ENCODE data around the gene BIRC5. TPM values are rescaled to one million over a fixed set of nuclear protein-coding genes. Genes with fewer than 3 reads are reported as not detected.

The BIRC5 gene
- total RNA-seq, 4 donors from 2014 or later: 1.2 to 7.9 (median 3.6) TPM

DNA sequence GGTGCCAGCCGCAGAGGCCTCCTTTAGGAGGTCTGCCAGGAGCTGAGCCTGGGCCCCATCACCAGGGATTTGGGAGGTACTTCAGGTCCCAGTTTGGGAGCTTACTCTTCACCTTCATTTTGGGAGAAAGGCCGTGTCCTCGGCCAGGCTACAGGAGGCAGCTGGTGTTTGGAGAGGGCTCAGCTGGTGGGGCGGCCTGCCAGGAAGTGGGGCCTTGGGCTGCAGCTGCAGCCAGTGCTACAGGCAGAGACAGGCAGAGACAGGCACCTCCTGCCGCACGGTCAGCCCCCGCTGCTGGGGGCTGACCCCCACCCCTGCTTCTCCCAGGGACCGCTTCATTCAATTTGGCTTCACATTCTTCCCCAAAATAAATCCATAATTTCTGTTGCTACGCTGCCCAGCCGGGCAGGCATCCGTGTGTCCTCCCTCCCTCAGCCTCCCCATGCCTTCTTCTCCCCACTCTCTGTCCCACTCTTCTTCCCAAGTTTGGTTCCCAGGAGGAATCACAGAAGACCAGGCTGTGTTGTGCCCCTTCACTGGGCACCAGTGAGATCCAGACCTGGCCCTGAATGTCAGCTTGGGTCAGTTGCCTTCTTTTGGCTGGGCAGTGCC, 23.5 kb downstream of the BIRC5 start:
- Histone ChIP-seq H3K27ac (no peak overlapping the region), H3K36me3 (no peaks in the 10 kb centered on the region), H3K9me3 (no peaks in the 10 kb centered on the region), H3K27me3 (peaks cover 8% of the 10 kb centered on the region), H3K4me1 (no peaks in the 10 kb centered on the region), H3K4me3 (no peak overlapping the region)
- TF ChIP-seq EP300 (IDR thresholded peaks at IDR 0.05; ENCODE audit: low read depth): no peak
- TF ChIP-seq POLR2AphosphoS5 (IDR thresholded peaks at IDR 0.05): no peak
- TF ChIP-seq, protein P1, sequence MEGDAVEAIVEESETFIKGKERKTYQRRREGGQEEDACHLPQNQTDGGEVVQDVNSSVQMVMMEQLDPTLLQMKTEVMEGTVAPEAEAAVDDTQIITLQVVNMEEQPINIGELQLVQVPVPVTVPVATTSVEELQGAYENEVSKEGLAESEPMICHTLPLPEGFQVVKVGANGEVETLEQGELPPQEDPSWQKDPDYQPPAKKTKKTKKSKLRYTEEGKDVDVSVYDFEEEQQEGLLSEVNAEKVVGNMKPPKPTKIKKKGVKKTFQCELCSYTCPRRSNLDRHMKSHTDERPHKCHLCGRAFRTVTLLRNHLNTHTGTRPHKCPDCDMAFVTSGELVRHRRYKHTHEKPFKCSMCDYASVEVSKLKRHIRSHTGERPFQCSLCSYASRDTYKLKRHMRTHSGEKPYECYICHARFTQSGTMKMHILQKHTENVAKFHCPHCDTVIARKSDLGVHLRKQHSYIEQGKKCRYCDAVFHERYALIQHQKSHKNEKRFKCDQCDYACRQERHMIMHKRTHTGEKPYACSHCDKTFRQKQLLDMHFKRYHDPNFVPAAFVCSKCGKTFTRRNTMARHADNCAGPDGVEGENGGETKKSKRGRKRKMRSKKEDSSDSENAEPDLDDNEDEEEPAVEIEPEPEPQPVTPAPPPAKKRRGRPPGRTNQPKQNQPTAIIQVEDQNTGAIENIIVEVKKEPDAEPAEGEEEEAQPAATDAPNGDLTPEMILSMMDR (IDR thresholded peaks at IDR 0.05): no peak
- no peak for TF ChIP-seq POLR2A (IDR thresholded peaks at IDR 0.05)
- intact Hi-C loops (cut with DNase I; ENCODE audit: low total_unique reads) (no loop called here), in situ Hi-C loops (cut with MboI; ENCODE audit: low pct_ligation_motif_present in 1 of 4, low pct_unique_long_range_greater_than_20kb in 1 of 4, low sequenced_read_pairs in 3 of 4) (no loop called here)
- no peak for DNase-seq
- WGBS, 2 donors (ENCODE audit: low coverage in 1 of 2): 76 to 81% methylated on average over 4 to 10 of the region's 11 CpGs

GRCh38 chr17:78238823-78239488, 24.9 kb downstream of the BIRC5 start:
- no peaks in the 10 kb centered on the region for H3K9me3 ChIP-seq
- no peaks in the 10 kb centered on the region for H3K4me1 ChIP-seq
- in situ Hi-C loops (cut with MboI; ENCODE audit: low pct_ligation_motif_present in 1 of 4, low pct_unique_long_range_greater_than_20kb in 1 of 4, low sequenced_read_pairs in 3 of 4) (no loop called here), intact Hi-C loops (cut with DNase I; ENCODE audit: low total_unique reads) (no loop called here)
- H3K36me3 ChIP-seq: no peaks in the 10 kb centered on the region
- H3K27ac ChIP-seq: no peak overlapping the region
- TF ChIP-seq, protein P1 (IDR thresholded peaks at IDR 0.05): no peak
- TF ChIP-seq POLR2A (IDR thresholded peaks at IDR 0.05) (no peak), EP300 (IDR thresholded peaks at IDR 0.05; ENCODE audit: low read depth) (no peak), POLR2AphosphoS5 (IDR thresholded peaks at IDR 0.05) (no peak)
- 79% methylated on average over 19 of the region's 20 CpGs; no CpG with 5 or more reads in 1 of the 2 donors for WGBS, 2 donors (ENCODE audit: low coverage in 1 of 2)
- no peaks in the 10 kb centered on the region for H3K27me3 ChIP-seq
- no peak overlapping the region for H3K4me3 ChIP-seq
- DNase-seq: no peak

DNA sequence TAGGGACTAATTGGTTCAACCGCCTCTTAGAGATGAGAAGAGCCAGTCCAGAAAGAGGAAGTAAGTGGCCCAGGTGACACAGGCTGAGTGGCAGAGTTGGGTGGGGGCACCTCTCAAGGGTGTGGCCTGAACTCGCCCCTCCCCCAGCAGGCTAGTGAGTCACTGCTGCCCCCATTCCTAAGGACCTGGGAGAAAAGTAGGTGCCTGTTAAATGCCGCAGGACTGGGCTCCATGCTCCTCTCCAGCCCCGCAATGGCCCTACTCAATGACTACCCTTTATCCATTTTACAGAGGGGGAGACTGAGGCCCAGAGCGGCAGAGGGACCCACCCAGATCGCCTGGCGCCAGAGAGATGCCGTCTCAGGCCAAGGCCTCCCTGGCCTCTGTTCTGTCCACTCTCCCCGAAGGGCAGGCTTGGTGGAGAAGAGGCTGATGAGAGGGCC, 25.5 kb downstream of the BIRC5 start:
- intact Hi-C loops (cut with DNase I; ENCODE audit: low total_unique reads) (no loop called here), in situ Hi-C loops (cut with MboI; ENCODE audit: low pct_ligation_motif_present in 1 of 4, low pct_unique_long_range_greater_than_20kb in 1 of 4, low sequenced_read_pairs in 3 of 4) (no loop called here)
- no peaks in the 10 kb centered on the region for H3K9me3 ChIP-seq
- no peaks in the 10 kb centered on the region for H3K27me3 ChIP-seq
- no peak for DNase-seq
- WGBS, 2 donors (ENCODE audit: low coverage in 1 of 2): 90% methylated on average over 7 of the region's 9 CpGs; no CpG with 5 or more reads in 1 of the 2 donors
- H3K4me3 ChIP-seq: no peak overlapping the region
- no peaks in the 10 kb centered on the region for H3K36me3 ChIP-seq
- TF ChIP-seq POLR2A (IDR thresholded peaks at IDR 0.05) (no peak), EP300 (IDR thresholded peaks at IDR 0.05; ENCODE audit: low read depth) (no peak), POLR2AphosphoS5 (IDR thresholded peaks at IDR 0.05) (no peak)
- TF ChIP-seq, protein P1 (IDR thresholded peaks at IDR 0.05): no peak
- H3K4me1 ChIP-seq: no peaks in the 10 kb centered on the region
- no peak overlapping the region for H3K27ac ChIP-seq

DNA sequence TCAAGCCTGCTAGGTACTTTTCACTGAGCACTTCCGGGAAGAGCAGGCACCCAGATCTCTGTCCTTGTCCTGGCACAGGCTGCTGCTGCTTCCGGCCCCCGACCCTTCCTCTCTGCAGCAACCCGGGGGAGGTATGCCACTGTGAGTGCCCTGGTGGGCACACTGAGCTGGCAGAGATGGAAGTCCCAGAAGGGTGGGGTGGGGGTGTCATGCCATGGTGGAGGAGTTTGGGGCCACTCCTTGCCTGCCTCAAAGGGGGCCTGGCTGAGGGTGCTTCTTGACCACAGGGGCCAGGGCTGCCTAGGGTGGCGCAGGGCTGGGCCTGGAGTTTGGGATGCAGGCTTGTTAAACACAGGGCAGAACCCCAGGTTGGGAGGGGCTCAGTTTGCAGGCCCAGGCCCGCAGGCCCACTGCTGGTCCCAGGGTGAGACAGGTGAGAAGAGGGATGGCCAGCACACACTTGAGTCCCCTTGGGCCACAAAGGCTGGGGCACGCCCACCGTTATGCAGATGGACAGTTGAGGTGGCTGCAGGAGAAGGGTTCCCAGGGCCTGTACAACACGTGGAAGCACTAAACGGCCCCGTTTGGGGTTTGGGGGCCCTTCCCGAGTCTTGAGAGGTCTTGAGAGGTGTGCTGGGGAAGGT, 26.1 kb downstream of the BIRC5 start:
- TF ChIP-seq EP300 (IDR thresholded peaks at IDR 0.05; ENCODE audit: low read depth): no peak
- TF ChIP-seq POLR2AphosphoS5 (IDR thresholded peaks at IDR 0.05): no peak
- TF ChIP-seq, protein P1 (IDR thresholded peaks at IDR 0.05): no peak
- TF ChIP-seq POLR2A (IDR thresholded peaks at IDR 0.05): no peak
- H3K4me3 ChIP-seq: no peak overlapping the region
- no peak for DNase-seq
- H3K36me3 ChIP-seq: no peaks in the 10 kb centered on the region
- no peaks in the 10 kb centered on the region for H3K4me1 ChIP-seq
- intact Hi-C loops (cut with DNase I; ENCODE audit: low total_unique reads) (no loop called here), in situ Hi-C loops (cut with MboI; ENCODE audit: low pct_ligation_motif_present in 1 of 4, low pct_unique_long_range_greater_than_20kb in 1 of 4, low sequenced_read_pairs in 3 of 4) (loop anchor here in 3 of 4 donors (10.0 kb wide), 2 partner anchors 125 to 135 kb away; no protein-coding TSS in a partner anchor)
- H3K27me3 ChIP-seq: no peaks in the 10 kb centered on the region
- 77% methylated on average over 12 of the region's 12 CpGs; no CpG with 5 or more reads in 1 of the 2 donors for WGBS, 2 donors (ENCODE audit: low coverage in 1 of 2)
- no peak overlapping the region for H3K27ac ChIP-seq
- H3K9me3 ChIP-seq: no peaks in the 10 kb centered on the region
